ENCODE data around the gene NCSTN.
"Not testable (repeated sequence)": the region's sequence is repeated elsewhere in the genome, so short reads cannot be mapped to it uniquely, and the experiment has no call there.

Gene NCSTN

GRCh38 chr1:160374306-160375110, 31.3 kb downstream of the NCSTN start:
- DNase-seq: no peak

GRCh38 chr1:160375788-160376524, 32.8 kb downstream of the NCSTN start:
- no peak for DNase-seq

- no peak for DNase-seq
Observed at GRCh38 chr1:160376525-160377131, 33.4 kb downstream of the NCSTN start.

- no peak for DNase-seq
Observed at GRCh38 chr1:160377585-160378206, 34.5 kb downstream of the NCSTN start.

GRCh38 chr1:160384812-160385211, 41.6 kb downstream of the NCSTN start:
- DNase-seq: not testable (repeated sequence)

- not testable (repeated sequence) for DNase-seq
Observed at GRCh38 chr1:160388406-160388805, 45.2 kb downstream of the NCSTN start.

GRCh38 chr1:160394673-160395072, 51.5 kb downstream of the NCSTN start:
- no peak for DNase-seq

GRCh38 chr1:160397651-160398050, 54.5 kb downstream of the NCSTN start:
- no peak for DNase-seq

GRCh38 chr1:160398823-160399222, 55.6 kb downstream of the NCSTN start:
- no peak for DNase-seq

GRCh38 chr1:160399544-160400222, 56.5 kb downstream of the NCSTN start:
- no peak for DNase-seq

GRCh38 chr1:160400223-160400645, 57.1 kb downstream of the NCSTN start, which contains the start of gene VANGL2:
Gene VANGL2, plus strand, starts transcription at chr1:160400564. Its CDS starts 15,274 bp downstream, at chr1:160415838.
- peak; percentile 56 to 66 for DNase-seq

GRCh38 chr1:160400646-160401486, 57.7 kb downstream of the NCSTN start:
- DNase-seq: peak in 1 of 2 donors; percentile 9

- DNase-seq: no peak
Observed at GRCh38 chr1:160401487-160401805, 58.3 kb downstream of the NCSTN start.

GRCh38 chr1:160402001-160402795, 59.0 kb downstream of the NCSTN start:
- no peak for DNase-seq

GRCh38 chr1:160403244-160403643, 60.1 kb downstream of the NCSTN start:
- no peak for DNase-seq

GRCh38 chr1:160404094-160404493, 60.9 kb downstream of the NCSTN start:
- DNase-seq: no peak

- DNase-seq: no peak
Observed at GRCh38 chr1:160405331-160405877, 62.2 kb downstream of the NCSTN start.

- DNase-seq: no peak
Observed at GRCh38 chr1:160406131-160406968, 63.2 kb downstream of the NCSTN start.
